Type B pancreatic cell (in vitro differentiated cells): Measurements from ENCODE around the gene DPP6. TPM values are rescaled to one million over a fixed set of nuclear protein-coding genes. Genes with fewer than 3 reads are reported as not detected.

Experiments used
- DNase-seq: peaks from one replicate; pipeline ENCODE4 v3.0.0; 2021; ENCODE audit warnings: mixed read lengths; ENCODE audit not compliant: unreplicated experiment; ENCODE audit errors: extremely low spot score
- H3K27ac Mint-ChIP-seq: 2 replicates; pipeline ENCODE4 v1.8.0; 2021; ENCODE audit warnings: mild to moderate bottlenecking, mixed read lengths
- H3K27me3 Mint-ChIP-seq: 2 replicates; pipeline ENCODE4 v1.8.0; 2021; ENCODE audit warnings: mixed read lengths
- H3K36me3 Mint-ChIP-seq: 2 replicates; pipeline ENCODE4 v1.8.0; 2021; ENCODE audit warnings: mixed read lengths
- H3K4me1 Mint-ChIP-seq: one replicate; pipeline ENCODE4 v1.8.0; 2021; ENCODE audit warnings: mixed read lengths; ENCODE audit not compliant: unreplicated experiment
- H3K4me3 Mint-ChIP-seq: 2 replicates; pipeline ENCODE4 v1.8.0; 2021; ENCODE audit warnings: mild to moderate bottlenecking, mixed read lengths
- H3K9me3 Mint-ChIP-seq: 2 replicates; pipeline ENCODE4 v1.8.0; 2021; ENCODE audit warnings: mixed read lengths
- total RNA-seq: library from RNA; stranded (reverse); gene quantifications from 2 replicates; pipeline ENCODE4 v1.2.1, GENCODE V29; 2021; ENCODE audit warnings: low replicate concordance
- TF ChIP-seq, protein P1 (sequence below): fragments of 200-600 bp; sonication (generic); conservative IDR thresholded peaks from 2 replicates; pipeline ENCODE4 v1.5.0; 2021; ENCODE audit warnings: antibody characterized with exemption, mild to moderate bottlenecking

The DPP6 gene
- total RNA-seq, 1 donor from 2014 or later, result 4.1 TPM

DNA sequence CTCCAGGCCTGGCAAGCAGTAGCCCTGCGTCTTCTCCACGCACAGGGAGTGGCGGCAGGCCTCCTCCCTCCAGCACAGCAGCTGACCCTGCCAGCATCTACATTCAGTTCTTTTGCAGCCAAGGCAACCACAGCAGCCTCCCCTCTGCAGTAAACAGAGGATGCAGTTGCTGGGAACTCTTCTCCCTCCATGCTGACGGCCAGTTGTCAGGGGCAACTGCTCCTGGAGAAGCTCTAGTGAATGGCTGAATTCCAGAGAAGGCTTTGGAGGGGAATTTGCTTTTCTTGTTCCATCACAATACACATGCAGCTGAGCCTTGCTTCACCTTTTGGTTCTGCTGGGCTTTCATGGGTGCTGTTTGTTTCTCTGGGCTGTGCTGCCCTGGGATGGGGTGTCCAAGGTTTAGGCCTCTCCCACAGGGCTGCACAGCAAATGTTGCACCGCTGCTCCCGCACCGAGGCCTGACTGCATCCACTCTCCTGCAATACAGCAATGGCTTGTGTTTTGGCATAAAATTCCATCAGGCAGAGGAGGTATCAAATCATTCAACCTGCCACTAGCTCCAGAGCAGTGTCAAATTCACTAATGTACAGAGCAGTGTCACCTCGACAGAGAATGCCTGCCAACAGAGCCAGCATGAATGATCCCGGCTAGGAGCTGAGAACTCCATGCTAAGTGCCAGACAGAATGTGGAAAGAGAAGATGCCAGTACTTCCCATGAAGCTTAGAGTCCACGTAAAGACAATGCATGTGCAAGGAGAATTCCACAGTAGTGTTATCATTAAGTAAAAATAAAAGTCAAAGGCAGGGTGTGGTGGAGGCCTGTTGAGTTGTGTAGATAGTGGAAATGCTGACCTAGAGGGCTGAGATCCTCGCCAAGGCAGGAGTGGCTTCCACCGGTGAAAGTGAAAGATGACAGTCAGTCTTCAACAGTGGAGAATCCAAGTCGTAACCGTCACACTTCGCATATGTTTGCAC lies 399.6 kb downstream of the DPP6 start:
- Mint-ChIP-seq H3K36me3 (no peaks in the 10 kb centered on the region), H3K27ac (no peak overlapping the region), H3K9me3 (no peaks in the 10 kb centered on the region)

DNA sequence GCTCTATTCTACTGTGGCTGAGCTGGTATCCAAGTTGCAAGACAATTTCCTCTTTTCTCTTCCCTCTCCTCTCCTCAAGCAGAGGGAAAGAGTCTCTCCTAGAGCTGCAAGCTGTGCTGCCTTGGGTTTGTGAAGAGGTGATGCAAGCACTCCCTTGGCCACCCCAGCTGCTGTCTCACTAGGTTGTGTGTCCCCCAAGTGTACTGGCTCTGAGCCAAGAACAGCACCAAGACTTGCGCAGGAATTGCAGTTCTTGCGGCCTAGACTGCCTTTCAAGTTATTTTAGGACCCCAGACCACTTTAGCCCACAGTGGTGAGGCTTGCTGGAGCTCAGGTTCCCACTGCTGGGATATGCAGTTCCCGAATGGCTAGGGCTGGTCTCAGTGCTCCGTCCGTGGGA lies 411.6 kb downstream of the DPP6 start:
- H3K4me3 Mint-ChIP-seq, result no peak overlapping the region
- H3K36me3 Mint-ChIP-seq, result no peaks in the 10 kb centered on the region
- TF ChIP-seq, protein P1, sequence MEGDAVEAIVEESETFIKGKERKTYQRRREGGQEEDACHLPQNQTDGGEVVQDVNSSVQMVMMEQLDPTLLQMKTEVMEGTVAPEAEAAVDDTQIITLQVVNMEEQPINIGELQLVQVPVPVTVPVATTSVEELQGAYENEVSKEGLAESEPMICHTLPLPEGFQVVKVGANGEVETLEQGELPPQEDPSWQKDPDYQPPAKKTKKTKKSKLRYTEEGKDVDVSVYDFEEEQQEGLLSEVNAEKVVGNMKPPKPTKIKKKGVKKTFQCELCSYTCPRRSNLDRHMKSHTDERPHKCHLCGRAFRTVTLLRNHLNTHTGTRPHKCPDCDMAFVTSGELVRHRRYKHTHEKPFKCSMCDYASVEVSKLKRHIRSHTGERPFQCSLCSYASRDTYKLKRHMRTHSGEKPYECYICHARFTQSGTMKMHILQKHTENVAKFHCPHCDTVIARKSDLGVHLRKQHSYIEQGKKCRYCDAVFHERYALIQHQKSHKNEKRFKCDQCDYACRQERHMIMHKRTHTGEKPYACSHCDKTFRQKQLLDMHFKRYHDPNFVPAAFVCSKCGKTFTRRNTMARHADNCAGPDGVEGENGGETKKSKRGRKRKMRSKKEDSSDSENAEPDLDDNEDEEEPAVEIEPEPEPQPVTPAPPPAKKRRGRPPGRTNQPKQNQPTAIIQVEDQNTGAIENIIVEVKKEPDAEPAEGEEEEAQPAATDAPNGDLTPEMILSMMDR, result no peak
- H3K9me3 Mint-ChIP-seq, result peaks cover 5% of the 10 kb centered on the region
- DNase-seq, result no peak
- H3K4me1 Mint-ChIP-seq, result no peaks in the 10 kb centered on the region
- no peaks in the 10 kb centered on the region for H3K27me3 Mint-ChIP-seq
- H3K27ac Mint-ChIP-seq, result no peak overlapping the region

More for the DNA sequence above, 399.6 kb downstream of the DPP6 start:
- Mint-ChIP-seq H3K4me1 (no peaks in the 10 kb centered on the region), H3K27me3 (no peaks in the 10 kb centered on the region), H3K4me3 (no peak overlapping the region)
- DNase-seq, result no peak
- TF ChIP-seq, protein P1, result no peak

DNA sequence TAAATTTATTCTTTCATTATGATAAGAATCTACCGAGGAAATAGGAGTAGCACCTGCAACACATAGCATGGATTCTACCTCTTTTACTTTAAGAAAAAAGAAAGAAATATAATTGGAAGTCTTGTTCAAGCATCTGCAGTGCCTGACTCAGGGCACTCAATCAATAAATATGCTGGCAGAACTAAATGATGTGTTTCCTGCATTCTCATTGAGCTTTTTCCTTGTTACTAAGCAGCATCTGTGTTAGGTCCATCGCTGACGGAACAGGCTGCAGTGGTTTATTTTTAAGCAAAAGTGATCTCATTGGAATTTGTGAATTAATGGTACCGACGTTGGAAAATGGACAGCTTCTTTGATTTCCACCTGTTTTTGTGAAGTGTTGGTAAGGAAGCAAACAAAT lies 417.5 kb downstream of the DPP6 start:
- H3K27me3 Mint-ChIP-seq, result no peaks in the 10 kb centered on the region
- H3K27ac Mint-ChIP-seq, result no peak overlapping the region
- DNase-seq, result no peak
- H3K4me3 Mint-ChIP-seq, result no peak overlapping the region
- H3K36me3 Mint-ChIP-seq, result no peaks in the 10 kb centered on the region
- TF ChIP-seq, protein P1, result no peak
- H3K4me1 Mint-ChIP-seq, result no peaks in the 10 kb centered on the region
- H3K9me3 Mint-ChIP-seq, result peaks cover 3% of the 10 kb centered on the region

DNA sequence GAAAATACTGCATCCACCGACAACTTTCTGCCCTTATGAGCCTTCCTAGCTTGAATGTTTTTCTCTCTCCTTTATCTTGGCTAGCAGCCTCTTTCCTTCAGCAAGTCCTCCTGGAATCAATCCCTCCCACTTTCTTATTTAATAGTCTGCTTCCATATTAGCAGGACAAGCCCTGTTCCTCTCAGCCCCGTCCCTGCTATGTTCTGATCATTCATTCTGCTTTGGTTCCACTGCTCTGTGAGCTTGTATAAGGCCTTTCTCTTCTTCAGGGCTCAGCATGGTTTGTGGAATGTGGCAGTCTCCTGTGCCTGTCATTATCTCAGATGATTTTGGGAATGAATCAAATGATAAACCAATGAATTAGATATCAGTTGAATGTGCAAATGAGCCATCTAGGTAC lies 420.1 kb downstream of the DPP6 start:
- no peak overlapping the region for H3K27ac Mint-ChIP-seq
- no peaks in the 10 kb centered on the region for H3K36me3 Mint-ChIP-seq
- no peaks in the 10 kb centered on the region for H3K27me3 Mint-ChIP-seq
- no peak overlapping the region for H3K4me3 Mint-ChIP-seq
- no peaks in the 10 kb centered on the region for H3K9me3 Mint-ChIP-seq
- H3K4me1 Mint-ChIP-seq, result no peaks in the 10 kb centered on the region
- no peak for DNase-seq
- TF ChIP-seq, protein P1, result no peak

DNA sequence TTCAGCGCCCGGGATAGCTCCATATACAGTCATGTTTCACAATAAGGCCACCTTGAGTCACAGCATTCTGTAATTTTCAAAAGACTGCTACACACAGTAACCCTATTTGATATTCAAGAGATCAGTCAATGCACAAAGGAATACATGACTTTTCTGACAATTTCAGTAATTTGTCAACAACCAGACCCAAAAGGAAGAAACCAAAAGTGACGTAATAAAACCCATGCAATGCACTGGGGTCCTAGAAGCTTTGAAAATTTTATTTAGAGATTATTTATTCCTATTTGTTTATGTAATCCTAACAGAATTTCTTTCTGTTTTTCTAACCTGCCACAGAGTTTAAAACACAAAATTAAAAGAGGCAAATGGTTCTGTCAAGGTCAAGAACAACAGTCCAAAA lies 421.2 kb downstream of the DPP6 start:
- Mint-ChIP-seq H3K9me3 (no peaks in the 10 kb centered on the region), H3K4me1 (no peaks in the 10 kb centered on the region), H3K36me3 (no peaks in the 10 kb centered on the region), H3K4me3 (no peak overlapping the region), H3K27me3 (no peaks in the 10 kb centered on the region), H3K27ac (no peak overlapping the region)
- TF ChIP-seq, protein P1, result no peak
- DNase-seq, result no peak
